COLO668 (cell line): Measurements from ENCODE around the gene RPN1.

Experiments
- DNase-seq: peaks from one replicate; lab custom pipeline; 2025; ENCODE audit not compliant: unreplicated experiment; lab: John Stamatoyannopoulos, UW

The RPN1 gene

DNA sequence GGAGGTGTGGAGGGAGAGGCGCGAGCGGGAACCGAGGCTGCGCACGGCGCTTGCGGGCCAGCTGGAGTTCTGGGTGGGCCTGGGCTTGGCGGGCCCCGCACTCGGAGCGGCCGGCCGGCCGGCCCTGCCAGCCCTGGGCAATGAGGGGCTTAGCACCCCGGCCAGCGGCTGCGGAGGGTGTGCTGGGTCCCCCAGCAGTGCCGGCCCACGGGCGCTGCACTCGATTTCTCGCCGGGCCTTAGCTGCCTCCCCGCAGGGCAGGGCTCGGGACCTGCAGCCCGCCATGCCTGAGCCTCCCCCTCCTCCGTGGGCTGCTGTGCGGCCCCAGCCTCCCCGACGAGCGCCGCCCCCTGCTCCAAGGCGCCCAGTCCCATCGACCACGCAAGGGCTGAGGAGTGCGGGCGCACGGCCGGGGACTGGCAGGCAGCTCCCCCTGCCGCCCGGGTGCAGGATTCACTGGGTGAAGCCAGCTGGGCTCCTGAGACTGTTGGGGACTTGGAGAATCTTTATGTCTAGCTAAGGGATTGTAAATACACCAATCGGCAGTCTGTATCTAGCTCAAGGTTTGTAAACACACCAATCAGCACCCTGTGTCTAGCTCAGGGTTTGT, 2.9 kb upstream of the RPN1 start:
- peak; percentile 47 for DNase-seq

DNA sequence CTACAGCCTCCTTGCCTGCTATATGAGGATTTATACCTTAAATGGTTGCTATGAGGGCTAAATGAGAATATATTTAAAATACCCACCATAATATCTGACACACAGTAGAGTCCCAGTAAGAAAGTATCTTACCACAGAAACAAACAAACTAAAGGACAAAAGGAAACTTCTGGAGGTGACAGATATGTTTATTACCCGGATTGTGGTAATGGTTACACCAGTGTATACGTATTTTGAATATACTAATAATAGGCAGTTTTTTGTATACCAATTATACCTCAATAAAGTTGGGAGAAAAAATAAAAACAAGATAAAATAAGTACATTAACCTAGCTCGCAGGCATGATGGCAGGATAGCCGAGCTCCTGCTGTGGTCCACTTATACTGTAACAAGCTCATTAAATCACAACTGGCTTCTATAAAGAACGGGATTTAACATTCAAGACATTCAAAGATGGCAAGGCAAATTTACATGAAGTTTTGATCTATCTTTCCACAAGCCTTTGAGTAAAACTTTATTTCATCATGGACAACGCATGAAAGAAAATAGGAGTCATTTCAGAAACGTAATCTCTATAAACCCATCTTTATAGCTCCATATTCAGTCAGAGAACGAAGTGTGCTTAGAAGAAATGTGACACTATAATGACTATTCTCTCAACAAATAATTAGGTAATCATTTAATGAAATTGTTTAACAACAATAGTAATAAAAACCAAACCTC, 1.5 kb downstream of the RPN1 start:
- DNase-seq = no peak

DNA sequence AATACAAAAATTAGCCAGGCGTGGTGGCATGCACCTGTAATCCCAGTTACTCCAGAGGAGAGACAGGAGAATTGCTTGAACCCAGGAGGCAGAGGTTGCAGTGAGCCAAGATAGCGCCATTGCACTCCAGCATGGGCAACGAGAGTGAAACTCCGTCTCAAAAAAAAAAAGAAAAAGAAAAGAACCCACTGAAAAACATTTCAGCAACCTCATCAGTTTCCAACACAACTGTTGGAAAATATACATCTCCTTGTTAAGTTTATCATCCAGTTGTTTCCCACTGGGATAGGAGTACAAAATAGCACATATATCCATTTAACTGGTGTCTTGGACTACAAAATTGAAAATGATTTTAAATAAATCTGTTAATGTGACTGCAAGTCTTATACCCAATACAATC, 2.2 kb downstream of the RPN1 start:
- no peak for DNase-seq

DNA sequence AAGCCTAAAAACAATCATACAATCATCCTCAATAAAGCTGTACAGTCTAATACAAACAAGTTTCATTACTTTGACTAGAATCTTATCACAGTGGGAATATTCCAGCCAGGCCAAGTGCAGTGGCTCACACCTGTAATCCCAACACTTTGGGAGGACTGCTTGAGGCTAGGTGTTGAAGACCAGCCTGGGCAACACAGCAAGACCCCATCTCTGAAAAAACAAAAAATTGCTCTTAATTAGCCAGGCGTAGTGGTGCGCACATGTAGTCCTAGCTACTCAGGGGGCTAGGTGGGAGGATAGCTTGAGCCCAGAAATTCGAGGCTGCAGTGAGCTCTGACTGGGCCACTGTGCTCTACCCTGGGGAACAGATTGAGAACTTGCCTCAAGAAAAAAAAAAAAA, 3.3 kb downstream of the RPN1 start:
- no peak for DNase-seq

DNA sequence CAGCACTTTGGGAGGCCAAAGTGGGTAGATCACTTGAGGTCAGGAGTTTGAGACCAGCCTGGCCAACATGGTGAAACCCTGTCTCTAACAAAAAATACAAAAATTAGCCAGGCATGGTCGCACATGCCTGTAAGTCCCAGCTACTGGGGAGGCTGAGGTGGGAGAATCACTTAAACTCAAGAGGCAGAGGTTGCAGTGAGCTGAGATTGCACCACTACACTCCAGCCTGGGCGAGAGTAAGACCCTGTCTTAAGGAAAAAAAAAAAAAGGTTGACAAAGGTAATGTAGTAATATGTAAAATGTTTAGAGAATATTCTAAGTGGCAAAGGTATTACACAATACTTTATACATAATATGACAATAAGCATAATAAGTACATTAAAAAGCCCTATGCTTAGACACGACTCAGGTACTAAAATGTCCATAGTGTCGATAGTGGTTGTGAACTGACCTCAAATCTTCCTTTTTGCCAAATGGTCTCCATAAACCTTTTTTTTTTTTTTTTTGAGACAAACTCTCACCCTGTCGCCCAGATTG, 16.5 kb downstream of the RPN1 start:
- no peak for DNase-seq

DNA sequence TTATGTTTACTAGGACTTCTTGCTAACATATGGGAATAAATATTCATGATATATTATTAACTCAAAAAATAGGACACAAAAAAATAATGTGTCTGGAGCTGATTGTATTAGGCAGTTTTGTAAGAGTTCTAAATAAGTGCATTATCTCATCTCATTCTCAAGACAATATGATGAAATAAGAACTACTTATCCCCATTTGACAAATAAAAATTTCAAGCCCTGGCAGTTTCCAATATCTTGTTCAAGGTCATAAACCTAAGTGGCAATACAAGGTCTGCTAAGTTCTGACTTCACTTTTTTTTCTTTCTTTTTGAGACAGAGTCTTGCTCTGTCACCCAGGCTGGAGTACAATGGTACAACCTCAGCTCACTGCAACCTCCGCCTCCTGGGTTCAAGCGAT, 18.3 kb downstream of the RPN1 start:
- no peak for DNase-seq

DNA sequence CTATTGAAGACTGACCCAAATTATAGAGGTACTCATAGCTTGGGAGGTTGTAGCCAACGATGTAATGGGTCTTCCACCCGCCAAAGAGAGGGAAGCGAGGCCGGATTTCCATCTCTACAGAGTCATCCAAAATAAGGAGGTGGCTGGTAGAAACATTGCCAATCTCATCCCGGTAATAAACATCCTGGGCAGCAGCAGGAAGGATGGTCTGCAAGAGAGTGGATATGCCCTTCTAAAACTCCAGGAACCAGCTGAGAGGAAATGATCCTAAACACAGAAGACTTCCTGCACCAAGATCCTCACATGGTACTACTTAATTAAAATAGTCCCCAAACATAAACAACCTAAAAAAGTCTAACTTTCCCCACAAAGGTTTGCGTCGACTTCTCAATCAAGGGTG, 20.7 kb downstream of the RPN1 start:
- no peak for DNase-seq

DNA sequence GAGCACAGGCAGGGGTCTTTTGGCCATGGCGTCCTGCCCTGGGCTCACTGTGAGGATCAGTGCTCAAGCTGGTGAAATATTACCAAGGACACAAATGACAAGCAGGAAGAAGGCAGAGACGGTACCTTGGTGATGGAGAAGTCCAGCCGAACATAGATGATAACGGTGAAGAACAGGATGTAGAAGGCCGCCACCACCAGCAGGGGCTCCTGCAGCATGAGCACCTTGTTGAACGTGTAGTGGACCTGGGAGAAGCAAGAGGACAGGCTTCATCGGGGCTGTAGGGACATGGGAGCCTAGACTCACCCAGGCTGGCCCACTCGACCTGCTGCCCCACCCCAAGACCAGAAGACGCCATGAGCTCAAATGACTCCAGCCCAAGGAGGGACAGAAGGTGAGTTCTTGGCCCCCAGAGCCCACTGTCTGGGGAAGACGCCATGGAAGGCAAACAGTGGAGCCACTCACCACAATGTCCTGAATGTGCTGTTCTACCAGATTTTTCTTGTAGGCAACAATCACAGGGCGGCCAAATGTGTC, 25.1 kb downstream of the RPN1 start:
- DNase-seq = no peak

DNA sequence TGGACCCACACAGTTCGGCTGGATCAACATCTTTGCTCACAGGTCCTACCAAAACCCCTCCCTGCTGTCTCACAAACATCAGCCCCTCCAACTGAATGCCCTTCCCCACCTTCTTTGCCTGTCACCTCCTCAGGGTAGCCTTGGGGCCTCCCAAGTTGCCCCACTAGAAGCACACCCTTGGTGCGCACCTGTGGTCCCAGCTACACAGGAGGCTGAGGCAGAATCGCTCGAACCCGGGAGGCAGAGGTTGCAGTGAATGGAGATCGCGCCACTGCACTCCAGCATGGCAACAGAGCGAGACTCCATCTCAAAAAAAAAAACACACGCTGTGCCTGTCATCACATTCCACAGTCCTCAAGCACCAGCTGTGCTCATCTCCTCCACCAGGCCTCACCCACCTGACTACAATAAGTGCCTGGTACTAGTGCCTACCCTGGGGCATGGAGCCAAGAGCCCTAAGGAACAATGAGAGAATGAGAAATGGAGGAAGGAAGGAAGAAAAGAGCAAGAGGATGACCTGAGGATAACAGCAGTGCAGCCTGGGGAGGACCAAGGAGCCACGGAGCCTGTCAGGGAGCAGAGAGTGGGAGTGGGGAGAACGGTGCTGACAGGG, 26.0 kb downstream of the RPN1 start:
- DNase-seq = no peak

DNA sequence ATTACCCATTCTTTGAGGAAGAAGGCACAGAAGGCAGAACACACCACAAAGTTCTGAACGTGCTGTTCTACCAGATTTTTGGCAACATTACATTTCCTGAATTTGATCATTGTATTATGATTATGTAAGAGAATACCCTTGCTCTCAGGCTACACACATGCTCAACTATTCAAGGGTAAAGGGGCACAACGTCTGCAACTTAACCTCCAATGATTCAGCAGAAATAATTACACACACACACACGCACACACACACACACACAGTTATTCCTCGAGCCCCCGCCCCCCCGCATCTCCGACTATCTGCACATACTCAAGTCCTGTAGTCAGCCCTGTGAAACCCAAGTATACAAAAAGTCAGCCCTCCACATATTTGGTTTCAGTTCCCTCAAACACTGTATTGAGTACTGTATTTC, 26.8 kb downstream of the RPN1 start:
- DNase-seq = no peak

DNA sequence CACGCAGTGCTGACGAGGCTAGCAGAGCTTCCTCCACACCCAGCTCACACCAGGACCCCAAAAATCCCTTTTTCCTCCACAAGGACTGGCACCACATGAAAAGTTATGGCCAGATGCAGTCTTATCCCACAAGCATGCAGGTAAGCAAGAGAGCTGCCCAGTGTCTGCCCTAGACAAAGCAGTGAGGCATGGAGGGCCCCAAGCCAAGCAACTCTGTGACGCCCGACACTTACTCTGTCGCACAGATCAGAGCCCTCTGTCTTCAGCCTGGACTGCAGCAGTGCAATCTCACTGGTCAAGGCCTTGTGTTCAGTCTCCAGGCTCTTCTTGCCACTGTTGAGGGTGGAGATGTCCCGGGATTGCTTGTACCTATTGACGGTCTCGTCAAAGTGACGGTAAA, 28.7 kb downstream of the RPN1 start:
- no peak for DNase-seq

DNA sequence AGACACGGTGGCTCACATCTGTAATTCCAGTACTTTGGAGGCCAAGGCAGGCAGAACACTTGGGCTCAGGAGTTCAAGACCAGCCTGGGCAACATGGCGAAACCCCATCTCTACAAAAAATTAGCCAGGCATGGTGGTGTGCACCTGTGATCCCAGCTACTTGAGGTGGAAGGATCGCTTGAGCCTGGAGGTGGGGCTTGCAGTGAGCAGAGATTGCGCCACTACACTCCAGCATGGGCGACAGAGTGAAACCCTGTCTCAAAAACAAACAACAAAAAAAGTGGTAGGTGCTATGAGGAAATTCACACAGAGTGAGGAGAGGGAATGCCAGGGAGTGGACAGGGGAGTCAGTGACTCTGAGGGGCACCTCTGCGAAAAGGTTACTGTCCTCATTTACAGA, 29.4 kb downstream of the RPN1 start:
- DNase-seq = no peak

DNA sequence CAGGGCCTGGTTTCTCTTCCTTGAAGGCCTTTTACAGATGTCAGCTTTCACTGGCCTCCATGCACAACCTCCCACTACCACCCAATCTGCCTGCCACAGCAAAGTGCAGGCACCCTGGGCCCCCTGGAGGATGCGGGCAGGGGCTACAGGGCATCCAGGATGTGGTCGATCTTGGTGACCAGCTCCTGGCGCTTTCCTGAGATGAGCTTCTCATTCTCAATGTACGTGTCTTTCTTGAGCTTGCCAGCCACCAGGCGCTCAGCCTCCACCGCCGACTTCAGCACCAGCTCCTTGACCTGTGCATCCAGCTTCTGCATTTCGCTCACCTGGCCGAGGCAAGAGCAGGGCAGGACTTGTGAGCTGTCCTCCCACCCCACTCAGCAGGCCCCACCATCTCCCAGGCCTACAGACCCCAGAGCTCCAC, 30.3 kb downstream of the RPN1 start:
- no peak for DNase-seq

DNA sequence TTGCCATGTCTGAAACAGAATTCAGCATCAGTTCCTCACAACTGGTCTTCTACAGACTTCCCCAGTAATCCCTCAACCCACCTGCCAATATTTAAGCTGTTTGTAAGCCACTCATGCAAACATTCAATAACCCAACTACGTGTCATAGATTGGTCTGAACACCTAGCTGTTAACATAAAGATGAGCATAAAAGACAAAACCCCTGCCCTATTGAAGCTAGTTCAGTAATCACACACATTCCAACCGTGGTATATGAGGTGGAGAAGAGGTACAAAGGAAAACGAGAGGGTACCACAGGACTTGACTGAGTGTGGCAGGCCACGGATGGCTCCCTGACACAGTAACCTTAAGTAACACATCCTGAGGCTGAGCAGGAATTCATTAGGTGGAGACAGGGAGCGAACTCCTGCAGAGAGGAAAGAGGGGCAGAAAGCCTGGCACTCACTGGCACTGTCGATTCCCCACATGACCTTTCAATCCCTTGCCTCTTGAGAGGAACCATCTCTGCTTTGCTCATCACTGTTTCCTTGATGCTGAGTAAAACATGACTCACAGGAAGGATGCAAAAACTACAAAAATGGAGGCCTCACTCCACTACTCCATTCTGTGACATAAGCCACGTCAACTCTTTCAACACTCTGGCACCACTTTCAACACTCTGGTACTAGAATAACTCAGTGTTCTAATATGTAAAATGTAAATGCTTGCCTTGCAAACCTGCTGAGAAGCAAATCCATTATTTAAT, 31.3 kb downstream of the RPN1 start:
- DNase-seq = no peak

DNA sequence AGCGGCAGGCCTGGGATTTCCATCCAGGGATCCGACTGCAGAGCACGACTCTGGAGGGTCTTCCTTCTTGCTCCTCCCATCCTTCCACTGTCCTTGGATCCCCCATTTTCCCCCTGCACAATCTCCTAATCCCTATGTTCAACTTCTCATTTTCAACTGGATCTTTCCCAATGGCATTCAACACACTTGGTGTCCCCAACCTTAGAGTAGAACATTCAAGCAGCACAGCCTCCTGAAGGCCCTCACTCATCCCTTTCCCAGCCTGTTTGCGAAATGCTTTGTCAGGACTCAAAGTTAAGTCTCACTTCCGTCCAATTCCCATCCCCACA, 32.3 kb downstream of the RPN1 start:
- no peak for DNase-seq

DNA sequence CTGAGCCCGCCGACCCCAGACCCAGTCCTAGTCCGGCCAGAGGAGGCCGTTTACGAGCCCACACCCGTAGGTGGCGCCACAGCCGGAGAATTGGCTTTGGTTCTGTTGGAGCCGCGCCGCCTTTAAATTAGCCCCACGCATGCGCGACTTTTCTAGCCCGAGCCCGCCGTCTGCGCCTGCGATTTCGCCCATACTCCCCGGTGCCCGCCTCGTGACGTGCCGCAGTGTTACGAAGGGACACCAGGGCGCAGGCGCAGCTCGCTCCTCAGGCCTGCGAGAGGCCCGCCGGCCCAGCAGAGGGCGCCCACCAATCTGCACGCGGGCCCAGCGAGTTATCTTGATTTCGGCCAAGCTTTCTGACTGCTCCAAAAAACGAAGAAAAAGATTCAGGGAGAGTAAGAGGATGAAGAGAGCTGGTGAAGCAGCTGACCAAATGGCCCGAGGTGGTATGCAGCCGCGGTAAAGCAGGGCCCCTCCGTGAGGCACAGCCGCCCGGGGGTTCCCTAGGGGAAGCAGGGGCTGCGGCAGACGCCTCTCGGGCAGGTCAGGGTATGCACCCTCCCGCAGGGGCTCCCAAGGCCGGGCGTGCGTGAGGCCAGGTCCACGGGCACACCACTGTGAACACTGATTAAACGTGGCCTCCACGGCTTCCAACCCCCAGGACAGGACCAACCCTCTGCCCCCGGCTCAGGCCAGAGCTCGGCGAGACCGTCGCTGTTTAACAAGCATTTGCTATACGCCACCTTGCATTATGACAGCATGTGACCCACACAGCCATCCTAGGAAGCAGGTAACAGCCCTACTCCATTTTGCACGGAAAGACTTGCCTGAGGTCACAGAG, 32.8 kb downstream of the RPN1 start:
- DNase-seq = peak; percentile 69

DNA sequence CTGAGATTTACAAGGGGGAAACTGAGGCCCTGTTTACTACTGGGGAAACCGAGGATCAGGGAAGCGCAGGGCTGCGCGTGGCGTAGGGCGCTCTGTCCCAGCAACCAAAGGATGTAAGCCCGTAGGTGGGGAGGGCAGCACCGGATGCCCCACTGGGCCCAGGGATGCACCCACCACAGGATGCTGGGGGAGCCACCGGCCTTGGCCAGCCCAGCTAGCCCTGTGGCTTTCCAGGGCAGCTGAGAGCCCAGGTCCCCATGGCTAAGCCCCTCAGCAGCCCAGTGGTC, 33.4 kb downstream of the RPN1 start:
- no peak for DNase-seq

DNA sequence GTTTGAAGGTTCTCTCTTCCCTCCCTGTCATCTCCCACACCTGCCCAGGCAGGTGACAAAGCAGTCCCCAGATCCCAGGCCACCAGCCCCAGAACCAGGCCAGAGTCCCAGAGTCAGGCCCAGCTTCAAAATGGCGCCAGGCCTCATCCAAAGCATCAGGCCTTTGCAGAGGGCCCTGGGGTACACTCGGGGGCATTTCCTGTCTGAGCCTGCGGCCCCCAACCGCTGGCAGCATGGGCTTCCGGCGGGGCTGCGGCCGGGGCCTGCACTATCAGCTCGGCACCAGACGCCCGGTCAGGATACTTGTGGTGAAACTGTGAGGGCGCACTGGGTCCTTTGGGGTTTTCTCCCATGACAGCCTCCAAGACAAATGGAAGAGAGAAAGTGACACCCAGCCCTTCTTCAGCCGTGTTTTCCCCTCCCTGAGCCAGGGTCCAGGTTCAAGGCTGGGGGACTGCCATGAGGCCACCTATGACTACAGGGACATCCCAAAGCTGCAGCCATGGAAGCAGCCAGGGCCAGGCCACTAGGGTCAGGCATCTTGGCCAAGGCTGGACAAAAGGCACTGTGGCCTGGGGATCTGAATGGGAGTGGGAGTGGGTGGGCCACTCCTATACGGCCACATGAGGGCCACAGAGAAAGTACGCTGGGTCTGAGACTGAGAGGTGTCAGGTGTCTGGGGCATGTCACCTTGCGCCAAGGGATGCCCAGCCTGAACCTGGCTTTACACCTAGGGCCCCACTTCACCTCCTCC, 33.9 kb downstream of the RPN1 start:
- DNase-seq = no peak

DNA sequence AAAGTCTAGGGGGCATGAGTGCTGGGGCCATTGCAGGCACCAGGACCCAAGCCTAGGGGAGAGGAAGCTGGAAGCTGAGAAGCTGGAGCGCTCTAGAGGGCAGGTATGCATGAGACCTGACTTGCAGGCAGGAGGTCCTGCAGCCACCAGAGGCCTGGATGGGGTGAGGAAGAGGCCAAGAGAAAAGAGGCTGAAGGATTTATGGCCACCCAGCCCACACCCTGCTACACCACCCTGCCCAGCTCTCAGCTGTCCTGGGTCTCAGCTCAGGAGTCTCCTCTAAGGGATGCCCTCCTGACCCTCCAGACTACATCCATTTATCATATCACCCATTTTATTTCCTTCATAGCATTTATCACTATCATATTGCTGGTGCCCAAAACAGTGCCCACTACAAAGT, 36.5 kb downstream of the RPN1 start:
- no peak for DNase-seq
